Effector memory CD4-positive, alpha-beta T cell (primary cell): ENCODE measurements around the gene ANKRD40.
"Not testable (repeated sequence)": the region's sequence is repeated elsewhere in the genome, so short reads cannot be mapped to it uniquely, and the experiment has no call there.

Experiments used
- DNase-seq, 3 donors: peaks; one replicate each; pipeline ENCODE4 v3.0.0-alpha.2; 2020
- H3K27ac ChIP-seq: 2 replicates; pipeline ENCODE4 v1.7.0; 2013; ENCODE audit warnings: mild to moderate bottlenecking, low read length, moderate library complexity; ENCODE audit not compliant: insufficient read depth, poor library complexity, severe bottlenecking
- H3K27me3 ChIP-seq: replicated peaks from 2 replicates; pipeline ENCODE4 v1.7.0; 2013; ENCODE audit warnings: mild to moderate bottlenecking, low read length; ENCODE audit not compliant: insufficient read depth, control insufficient read depth, poor library complexity, severe bottlenecking
- H3K36me3 ChIP-seq: 2 replicates; pipeline ENCODE4 v1.7.0; 2013; ENCODE audit warnings: mild to moderate bottlenecking, low read length, moderate library complexity; ENCODE audit not compliant: control insufficient read depth, insufficient read depth
- H3K4me1 ChIP-seq: 2 replicates; pipeline ENCODE4 v1.7.0; 2013; ENCODE audit warnings: low read length, mild to moderate bottlenecking; ENCODE audit not compliant: control insufficient read depth, insufficient read depth, poor library complexity, severe bottlenecking
- H3K4me3 ChIP-seq: 2 replicates; pipeline ENCODE4 v1.7.0; 2013; ENCODE audit warnings: low read length, low read depth, mild to moderate bottlenecking; ENCODE audit not compliant: insufficient read depth, poor library complexity, severe bottlenecking
- H3K9me3 ChIP-seq: 2 replicates; pipeline ENCODE4 v1.7.0; 2013; ENCODE audit warnings: mild to moderate bottlenecking, low read length, moderate library complexity; ENCODE audit not compliant: control insufficient read depth

The ANKRD40 gene

DNA sequence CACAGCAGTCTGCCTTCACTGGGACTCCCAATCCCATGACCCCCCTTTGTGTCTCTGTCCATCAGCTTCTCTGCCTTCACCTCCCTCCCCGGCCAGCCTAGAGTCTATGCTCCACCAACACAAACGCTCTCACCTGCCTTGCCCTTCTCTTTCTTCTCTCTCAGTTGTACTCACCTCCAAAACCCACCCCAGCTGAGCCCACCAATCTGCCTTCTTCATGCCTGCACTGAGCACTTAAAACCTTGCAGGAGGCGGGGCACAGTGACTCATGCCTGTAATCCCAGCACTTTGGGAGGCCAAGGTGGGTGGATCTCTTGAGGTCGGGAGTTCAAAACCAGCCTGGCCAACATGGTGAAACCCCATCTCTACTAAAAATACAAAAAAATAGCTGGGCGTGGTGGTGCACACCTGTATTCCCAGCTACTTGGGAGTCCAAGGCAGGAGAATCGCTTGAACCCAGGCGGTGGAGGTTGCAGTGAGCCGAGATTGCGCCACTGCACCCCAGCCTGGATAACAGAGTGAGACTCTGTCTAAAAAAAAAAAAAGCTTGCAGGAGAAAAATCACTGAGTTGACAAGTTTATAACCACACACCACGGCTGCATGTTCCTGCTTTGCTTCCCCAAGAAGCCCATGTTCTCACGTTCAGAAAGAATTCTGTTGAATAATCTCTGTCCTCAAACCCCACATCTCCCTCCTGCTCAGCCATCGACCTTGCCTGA is 27.0 kb downstream of the ANKRD40 start:
- not testable (repeated sequence) for H3K27ac ChIP-seq, DNase-seq, H3K27me3 ChIP-seq, H3K9me3 ChIP-seq, H3K4me1 ChIP-seq, H3K4me3 ChIP-seq, H3K36me3 ChIP-seq

DNA sequence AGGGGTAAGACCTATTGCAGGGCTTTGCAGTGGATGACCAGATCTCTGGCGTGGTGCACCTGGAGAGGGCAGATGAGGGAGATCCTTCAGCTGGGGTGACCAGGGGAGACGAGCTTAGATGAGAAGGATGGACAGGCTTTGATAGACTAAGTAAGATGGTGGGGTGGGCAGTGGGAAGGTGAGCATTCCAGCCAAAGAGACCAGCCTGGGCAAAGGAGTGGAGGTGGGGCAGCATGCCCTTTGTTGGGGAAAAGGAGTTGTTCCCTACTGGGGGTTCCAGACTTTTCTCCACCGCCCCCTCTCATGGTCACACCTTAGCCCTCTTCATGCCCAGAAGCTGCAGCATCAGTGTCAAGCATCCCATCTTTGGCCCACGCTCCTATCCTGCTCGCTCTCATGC is 27.6 kb downstream of the ANKRD40 start:
- Histone ChIP-seq H3K4me1 (no peaks in the 10 kb centered on the region), H3K4me3 (no peak overlapping the region)
- DNase-seq, result no peak

DNA sequence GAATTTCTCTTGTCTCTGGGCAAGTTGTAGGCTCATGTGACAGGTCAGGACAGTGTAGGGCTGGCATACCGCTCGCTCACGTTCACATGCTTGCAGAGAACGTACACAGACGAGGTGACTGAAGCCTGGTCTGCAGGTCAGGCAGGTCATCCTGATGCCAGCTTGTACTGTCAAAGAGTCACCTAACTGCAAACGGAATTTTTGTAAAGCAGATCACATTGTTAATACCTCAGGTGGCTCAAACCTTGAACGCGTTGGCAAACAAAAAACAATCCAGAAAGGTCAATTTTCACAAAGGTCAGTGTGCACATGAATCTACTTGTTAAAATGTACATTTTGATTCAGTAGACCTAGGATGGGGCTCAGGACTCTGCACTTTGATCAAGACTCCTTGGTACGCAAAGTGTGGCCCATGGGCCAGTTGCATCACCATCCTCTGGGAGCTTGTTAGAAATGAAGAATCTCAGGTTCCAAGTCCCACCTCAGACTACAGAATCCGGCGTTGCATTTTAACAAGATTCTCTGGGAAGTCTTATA is 28.6 kb downstream of the ANKRD40 start:
- no peaks in the 10 kb centered on the region for H3K36me3 ChIP-seq
- H3K27me3 ChIP-seq, result no peaks in the 10 kb centered on the region
- no peaks in the 10 kb centered on the region for H3K4me1 ChIP-seq
- H3K4me3 ChIP-seq, result no peak overlapping the region
- no peak overlapping the region for H3K27ac ChIP-seq
- DNase-seq, result no peak
- H3K9me3 ChIP-seq, result no peaks in the 10 kb centered on the region

More for the DNA sequence above, 27.6 kb downstream of the ANKRD40 start:
- Histone ChIP-seq H3K27ac (no peak overlapping the region), H3K36me3 (no peaks in the 10 kb centered on the region), H3K9me3 (no peaks in the 10 kb centered on the region), H3K27me3 (no peaks in the 10 kb centered on the region)

DNA sequence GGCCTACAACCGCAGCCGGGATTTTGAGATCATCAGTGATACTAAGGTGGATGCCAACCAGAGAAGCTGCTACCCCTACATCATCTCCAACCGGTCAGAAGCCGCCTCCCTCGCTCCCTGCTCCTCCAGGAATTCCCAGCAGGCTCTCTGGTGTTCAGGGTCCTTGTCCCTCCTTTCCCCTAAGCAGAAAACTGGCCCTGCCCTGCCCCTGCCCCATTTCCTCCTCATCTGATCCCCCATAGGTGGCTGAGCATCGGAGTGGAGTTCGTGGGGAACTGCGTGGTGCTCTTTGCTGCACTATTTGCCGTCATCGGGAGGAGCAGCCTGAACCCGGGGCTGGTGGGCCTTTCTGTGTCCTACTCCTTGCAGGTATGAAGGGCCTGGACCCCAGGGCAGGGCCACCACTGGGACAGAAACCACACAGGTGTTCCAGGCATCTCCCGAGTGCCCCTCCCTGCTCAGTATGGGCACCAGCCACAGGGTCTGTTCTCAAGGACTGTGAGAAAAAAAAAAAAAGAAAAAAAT is 29.8 kb downstream of the ANKRD40 start:
- no peaks in the 10 kb centered on the region for H3K36me3 ChIP-seq
- no peak for DNase-seq
- H3K27ac ChIP-seq, result no peak overlapping the region

DNA sequence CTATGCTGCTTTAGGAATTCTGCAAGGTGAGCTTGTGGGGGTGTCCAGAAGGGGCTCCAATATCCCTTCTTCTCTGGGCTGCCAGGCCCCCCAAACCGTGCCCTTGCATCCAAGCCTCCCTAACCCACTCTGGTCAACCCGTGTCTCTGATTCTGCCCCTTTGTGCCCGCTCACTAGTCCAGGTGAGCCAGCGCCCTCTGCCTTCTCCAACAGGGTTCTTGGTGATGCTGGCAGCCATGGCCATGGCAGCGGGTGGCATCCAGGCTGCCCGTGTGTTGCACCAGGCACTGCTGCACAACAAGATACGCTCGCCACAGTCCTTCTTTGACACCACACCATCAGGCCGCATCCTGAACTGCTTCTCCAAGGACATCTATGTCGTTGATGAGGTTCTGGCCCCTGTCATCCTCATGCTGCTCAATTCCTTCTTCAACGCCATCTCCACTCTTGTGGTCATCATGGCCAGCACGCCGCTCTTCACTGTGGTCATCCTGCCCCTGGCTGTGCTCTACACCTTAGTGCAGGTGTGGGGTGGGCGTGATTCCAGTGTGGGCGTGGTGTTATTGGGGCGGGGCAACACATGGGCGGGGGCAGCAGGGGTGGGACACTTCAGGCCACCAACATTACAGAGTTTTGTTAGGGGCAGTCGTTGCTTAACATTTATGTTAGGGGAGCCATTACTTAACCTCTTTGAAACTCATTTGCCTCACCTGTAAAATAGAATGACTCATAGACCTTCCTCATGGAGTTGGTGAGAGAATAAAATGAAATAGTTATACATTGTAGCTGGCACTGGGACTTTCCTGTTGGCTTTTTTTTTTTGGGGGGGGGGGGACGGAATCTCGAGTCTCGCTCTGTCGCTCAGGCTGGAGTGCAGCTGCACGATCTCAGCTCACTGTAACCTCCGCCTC is 31.4 kb downstream of the ANKRD40 start:
- H3K4me1 ChIP-seq, result no peaks in the 10 kb centered on the region
- no peak for DNase-seq
- H3K9me3 ChIP-seq, result no peaks in the 10 kb centered on the region
- H3K27ac ChIP-seq, result no peak overlapping the region
- H3K36me3 ChIP-seq, result no peaks in the 10 kb centered on the region
- H3K4me3 ChIP-seq, result no peak overlapping the region
- H3K27me3 ChIP-seq, result no peaks in the 10 kb centered on the region

More for the DNA sequence above, 29.8 kb downstream of the ANKRD40 start:
- no peaks in the 10 kb centered on the region for H3K4me1 ChIP-seq
- no peaks in the 10 kb centered on the region for H3K9me3 ChIP-seq
- H3K27me3 ChIP-seq, result no peaks in the 10 kb centered on the region
- no peak overlapping the region for H3K4me3 ChIP-seq

DNA sequence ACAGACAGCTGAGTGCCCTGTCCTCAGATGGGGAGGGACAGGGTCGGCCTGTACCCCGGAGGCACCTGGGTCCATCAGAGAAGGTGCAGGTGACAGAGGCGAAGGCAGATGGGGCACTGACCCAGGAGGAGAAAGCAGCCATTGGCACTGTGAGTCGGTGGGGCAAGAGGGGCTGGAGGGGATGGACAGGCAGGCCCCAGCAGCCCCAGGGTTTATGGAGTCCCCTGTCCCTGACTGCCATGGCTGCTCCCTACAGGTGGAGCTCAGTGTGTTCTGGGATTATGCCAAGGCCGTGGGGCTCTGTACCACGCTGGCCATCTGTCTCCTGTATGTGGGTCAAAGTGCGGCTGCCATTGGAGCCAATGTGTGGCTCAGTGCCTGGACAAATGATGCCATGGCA is 32.1 kb downstream of the ANKRD40 start:
- no peaks in the 10 kb centered on the region for H3K4me1 ChIP-seq
- no peaks in the 10 kb centered on the region for H3K36me3 ChIP-seq

DNA sequence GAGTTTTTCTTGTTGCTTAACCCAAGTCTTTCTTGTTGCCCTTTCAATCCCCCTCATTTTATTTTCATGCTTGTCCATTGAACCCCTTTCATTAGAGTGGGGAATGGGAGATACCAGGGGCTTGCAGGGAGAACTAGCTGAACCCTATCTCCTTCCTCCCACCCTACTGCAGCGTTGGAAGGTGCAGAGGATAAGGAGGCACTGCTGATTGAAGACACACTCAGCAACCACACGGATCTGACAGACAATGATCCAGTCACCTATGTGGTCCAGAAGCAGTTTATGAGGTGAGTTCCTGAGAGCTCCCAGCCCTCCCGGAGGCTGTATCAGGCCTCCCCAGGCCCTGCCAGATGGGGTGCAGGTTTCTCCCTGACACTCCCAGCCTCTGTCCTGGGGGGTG is 32.5 kb downstream of the ANKRD40 start:
- H3K4me3 ChIP-seq, result no peak overlapping the region
- H3K27ac ChIP-seq, result no peak overlapping the region
- no peaks in the 10 kb centered on the region for H3K9me3 ChIP-seq
- no peaks in the 10 kb centered on the region for H3K4me1 ChIP-seq
- H3K36me3 ChIP-seq, result no peaks in the 10 kb centered on the region
- DNase-seq, result no peak
- H3K27me3 ChIP-seq, result no peaks in the 10 kb centered on the region

More for the DNA sequence above, 32.1 kb downstream of the ANKRD40 start:
- no peaks in the 10 kb centered on the region for H3K9me3 ChIP-seq
- no peak overlapping the region for H3K27ac ChIP-seq
- no peaks in the 10 kb centered on the region for H3K27me3 ChIP-seq
- no peak overlapping the region for H3K4me3 ChIP-seq
- no peak for DNase-seq

DNA sequence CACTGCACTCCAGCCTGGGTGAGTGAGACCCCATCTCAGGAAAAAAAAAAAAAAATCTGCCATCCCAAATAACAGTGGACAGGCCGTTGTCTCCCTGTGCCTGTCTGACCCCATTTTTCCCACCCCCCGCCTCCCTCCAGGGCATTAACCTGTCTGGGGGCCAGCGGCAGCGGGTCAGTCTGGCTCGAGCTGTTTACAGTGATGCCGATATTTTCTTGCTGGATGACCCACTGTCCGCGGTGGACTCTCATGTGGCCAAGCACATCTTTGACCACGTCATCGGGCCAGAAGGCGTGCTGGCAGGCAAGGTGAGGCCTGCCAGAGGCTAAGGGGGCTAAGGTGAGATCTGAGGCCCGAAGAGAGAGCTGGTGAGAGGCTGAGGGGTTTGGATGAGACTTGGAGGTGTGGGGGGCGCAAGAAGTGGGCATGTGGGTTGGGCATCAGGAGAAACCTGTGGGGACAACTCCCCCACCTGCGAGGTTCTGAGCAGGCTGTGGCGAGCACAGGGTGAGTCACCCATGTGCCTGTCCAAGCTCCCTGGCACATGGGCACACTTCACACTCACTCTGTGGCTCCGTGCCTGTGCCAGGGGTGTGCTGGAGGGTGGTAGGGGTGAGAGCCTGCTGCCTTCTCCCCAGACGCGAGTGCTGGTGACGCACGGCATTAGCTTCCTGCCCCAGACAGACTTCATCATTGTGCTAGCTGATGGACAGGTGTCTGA is 34.7 kb downstream of the ANKRD40 start:
- H3K27ac ChIP-seq, result no peak overlapping the region

DNA sequence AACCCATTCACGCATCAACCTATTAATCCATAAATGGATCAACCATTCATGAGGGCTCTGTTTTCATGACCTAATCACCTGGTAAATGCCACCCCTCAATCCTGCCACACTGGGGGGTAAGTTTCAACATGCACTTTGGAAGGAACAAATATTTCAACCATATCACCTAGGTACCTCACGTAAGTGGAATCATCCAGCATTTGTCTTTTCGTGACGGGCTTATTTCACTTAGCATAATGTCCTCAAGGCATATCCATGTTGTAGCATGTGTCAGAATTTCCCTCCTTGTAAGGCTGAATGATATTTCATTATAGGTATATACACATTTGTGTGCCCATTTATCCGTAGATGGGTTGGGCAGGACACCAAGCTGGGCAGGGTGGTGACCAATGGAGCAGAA is 35.6 kb downstream of the ANKRD40 start:
- no peaks in the 10 kb centered on the region for H3K27me3 ChIP-seq
- no peak overlapping the region for H3K27ac ChIP-seq
- H3K4me3 ChIP-seq, result no peak overlapping the region
- H3K36me3 ChIP-seq, result no peaks in the 10 kb centered on the region
- no peaks in the 10 kb centered on the region for H3K9me3 ChIP-seq
- no peaks in the 10 kb centered on the region for H3K4me1 ChIP-seq
- DNase-seq, result no peak

More for the DNA sequence above, 34.7 kb downstream of the ANKRD40 start:
- H3K4me3 ChIP-seq, result no peak overlapping the region
- H3K9me3 ChIP-seq, result no peaks in the 10 kb centered on the region
- no peaks in the 10 kb centered on the region for H3K27me3 ChIP-seq
- no peak for DNase-seq
- no peaks in the 10 kb centered on the region for H3K36me3 ChIP-seq
- H3K4me1 ChIP-seq, result no peaks in the 10 kb centered on the region
